ENCODE results near the gene P4HA2.
A peak's percentile ranks its signal among the peaks of the same experiment; 100 is the strongest.

- TF ChIP-seq POLR2A (IDR thresholded peaks at IDR 0.05; ENCODE audit: extremely low read depth, insufficient read length) (no peak), CTCF (IDR thresholded peaks at IDR 0.05; ENCODE audit: low read depth, low read length) (peak; percentile 90), MAX (IDR thresholded peaks at IDR 0.05; ENCODE audit: low read depth, low read length) (no peak)
Observed at GRCh38 chr5:132238169-132238744, 10.6 kb upstream of the P4HA2 start.
